ENCODE data around the gene ADAMTS16.

The ADAMTS16 gene

GRCh38 chr5:5293029-5293428 lies 152.9 kb downstream of the ADAMTS16 start:
- DNase-seq, result no peak

GRCh38 chr5:5294429-5294828 lies 154.3 kb downstream of the ADAMTS16 start:
- no peak for DNase-seq

GRCh38 chr5:5295351-5295750 lies 155.2 kb downstream of the ADAMTS16 start:
- no peak for DNase-seq

- DNase-seq, result no peak
Measured at GRCh38 chr5:5296051-5296450, 155.9 kb downstream of the ADAMTS16 start.

- no peak for DNase-seq
Measured at GRCh38 chr5:5297432-5298067, 157.4 kb downstream of the ADAMTS16 start.

- no peak for DNase-seq
Measured at GRCh38 chr5:5298068-5298633, 158.0 kb downstream of the ADAMTS16 start.

GRCh38 chr5:5298841-5299541 lies 158.9 kb downstream of the ADAMTS16 start:
- DNase-seq, result no peak

- DNase-seq, result no peak
Measured at GRCh38 chr5:5301176-5301575, 161.0 kb downstream of the ADAMTS16 start.

GRCh38 chr5:5302201-5302600 lies 162.1 kb downstream of the ADAMTS16 start:
- no peak for DNase-seq

- DNase-seq, result no peak
Measured at GRCh38 chr5:5303242-5303641, 163.1 kb downstream of the ADAMTS16 start.

GRCh38 chr5:5304361-5305020 lies 164.4 kb downstream of the ADAMTS16 start:
- no peak for DNase-seq

- no peak for DNase-seq
Measured at GRCh38 chr5:5306696-5307095, 166.6 kb downstream of the ADAMTS16 start.

- no peak for DNase-seq
Measured at GRCh38 chr5:5308319-5308718, 168.2 kb downstream of the ADAMTS16 start.

GRCh38 chr5:5309645-5310044 lies 169.5 kb downstream of the ADAMTS16 start:
- no peak for DNase-seq

- no peak for DNase-seq
Measured at GRCh38 chr5:5313101-5313635, 173.0 kb downstream of the ADAMTS16 start.

- DNase-seq, result no peak
Measured at GRCh38 chr5:5314166-5314565, 174.0 kb downstream of the ADAMTS16 start.

- no peak for DNase-seq
Measured at GRCh38 chr5:5314626-5315025, 174.5 kb downstream of the ADAMTS16 start.

- DNase-seq, result no peak
Measured at GRCh38 chr5:5315068-5315980, 175.2 kb downstream of the ADAMTS16 start.

GRCh38 chr5:5316334-5316733 lies 176.2 kb downstream of the ADAMTS16 start:
- DNase-seq, result no peak

- DNase-seq, result no peak
Measured at GRCh38 chr5:5317976-5318375, 177.8 kb downstream of the ADAMTS16 start.

GRCh38 chr5:5318426-5319190 lies 178.5 kb downstream of the ADAMTS16 start:
- DNase-seq, result no peak

Measured in activated effector memory CD4-positive, alpha-beta T cell treated with Interleukin-2 at 50 U/mL for 16 hours (primary cell).